Mesenchymal stem cell (in vitro differentiated cells and primary cell): ENCODE data around the gene HS3ST4.

Source experiments
- DNase-seq: peaks from one replicate; pipeline ENCODE4 v3.0.0-alpha.2; 2013
- H2AFZ ChIP-seq: one replicate; pipeline ENCODE4 v1.6.1; 2013; ENCODE audit warnings: low read depth, mild to moderate bottlenecking, control low read depth, inconsistent platforms, low read length, moderate library complexity
- H2AK5ac ChIP-seq: 2 replicates; pipeline ENCODE4 v1.6.1; 2013; ENCODE audit warnings: low read length, moderate library complexity, mild to moderate bottlenecking, inconsistent platforms; ENCODE audit not compliant: severe bottlenecking
- H2BK120ac ChIP-seq: one replicate; pipeline ENCODE4 v1.6.1; 2013; ENCODE audit warnings: low read depth, mild to moderate bottlenecking, inconsistent platforms, low read length, moderate library complexity
- H2BK12ac ChIP-seq, 2 experiments: one replicate each; pipeline ENCODE4 v1.6.1; 2013; ENCODE audit warnings: inconsistent platforms in 2 of 2, low read length in 2 of 2, mild to moderate bottlenecking in 2 of 2, moderate library complexity in 2 of 2, control low read depth in 1 of 2
- H2BK15ac ChIP-seq: one replicate; pipeline ENCODE4 v1.6.1; 2013; ENCODE audit warnings: mild to moderate bottlenecking, low read depth, inconsistent platforms; ENCODE audit not compliant: poor library complexity, severe bottlenecking
- H2BK5ac ChIP-seq: 2 replicates; pipeline ENCODE4 v1.6.1; 2013; ENCODE audit warnings: low read depth, mild to moderate bottlenecking, low read length, control low read depth, inconsistent platforms; ENCODE audit not compliant: poor library complexity, severe bottlenecking
- H3K14ac ChIP-seq, 2 experiments: one replicate each; pipeline ENCODE4 v1.6.1; 2013; ENCODE audit warnings: inconsistent platforms in 2 of 2, low read length in 2 of 2, control low read depth in 1 of 2, mild to moderate bottlenecking in 1 of 2, moderate library complexity in 1 of 2
- H3K18ac ChIP-seq, 2 experiments: one replicate each; pipeline ENCODE4 v1.6.1; 2013; ENCODE audit warnings: inconsistent platforms in 2 of 2, low read length in 2 of 2, control low read depth in 1 of 2, low read depth in 1 of 2, mild to moderate bottlenecking in 1 of 2
- H3K23ac ChIP-seq, 2 experiments: one replicate each; pipeline ENCODE4 v1.6.1; 2013; ENCODE audit warnings: inconsistent platforms in 2 of 2, low read length in 2 of 2, mild to moderate bottlenecking in 2 of 2, moderate library complexity in 2 of 2, control low read depth in 1 of 2
- H3K27ac ChIP-seq: 2 replicates; pipeline ENCODE4 v1.5.1; 2013; ENCODE audit warnings: mild to moderate bottlenecking, moderate library complexity, low read length, control low read depth, inconsistent platforms; ENCODE audit not compliant: poor library complexity, severe bottlenecking
- H3K27me3 ChIP-seq, 2 experiments: 2 replicates each; pipeline versions ENCODE4 v1.6.1 to v1.7.0; 2013; ENCODE audit warnings: low read length in 2 of 2, mild to moderate bottlenecking in 2 of 2, moderate library complexity in 2 of 2, control low read depth in 1 of 2, inconsistent platforms in 1 of 2; ENCODE audit not compliant: control insufficient read depth in 1 of 2, insufficient read depth in 1 of 2
- H3K36me3 ChIP-seq, 2 experiments: 2 replicates each; pipeline versions ENCODE4 v1.6.1 to v1.7.0; 2013; ENCODE audit warnings: low read length in 2 of 2, control low read depth in 1 of 2, inconsistent platforms in 1 of 2, low read depth in 1 of 2, mild to moderate bottlenecking in 1 of 2; ENCODE audit not compliant: insufficient read depth in 2 of 2, control insufficient read depth in 1 of 2
- H3K4ac ChIP-seq, 2 experiments: one replicate each; pipeline ENCODE4 v1.6.1; 2013; ENCODE audit warnings: inconsistent platforms in 2 of 2, low read length in 2 of 2, mild to moderate bottlenecking in 2 of 2, moderate library complexity in 2 of 2, control low read depth in 1 of 2, low read depth in 1 of 2
- H3K4me1 ChIP-seq: 2 replicates; pipeline ENCODE4 v1.6.1; 2013; ENCODE audit warnings: low read depth, low read length, control low read depth; ENCODE audit not compliant: control insufficient read depth, insufficient read depth
- H3K4me2 ChIP-seq: 2 replicates; pipeline ENCODE4 v1.6.1; 2013; ENCODE audit warnings: low read length, mild to moderate bottlenecking, inconsistent platforms; ENCODE audit not compliant: poor library complexity, severe bottlenecking
- H3K4me3 ChIP-seq, 2 experiments: 2 replicates each; pipeline versions ENCODE4 v1.5.1 to v1.7.0; 2013; ENCODE audit warnings: low read length in 2 of 2, mild to moderate bottlenecking in 2 of 2, control low read depth in 1 of 2, low read depth in 1 of 2; ENCODE audit not compliant: insufficient read depth in 1 of 2
- H3K79me1 ChIP-seq: replicated peaks from 2 replicates; pipeline ENCODE4 v1.6.1; 2013; ENCODE audit warnings: mild to moderate bottlenecking, control low read depth, low read length, inconsistent platforms; ENCODE audit not compliant: poor library complexity, severe bottlenecking
- H3K9ac ChIP-seq: 2 replicates; pipeline ENCODE4 v1.7.0; 2013; ENCODE audit warnings: mild to moderate bottlenecking, low read length, moderate library complexity
- H3K9me3 ChIP-seq: 2 replicates; pipeline ENCODE4 v1.7.0; 2013; ENCODE audit warnings: mild to moderate bottlenecking, low read length; ENCODE audit not compliant: control insufficient read depth
- H4K8ac ChIP-seq: one replicate; pipeline ENCODE4 v1.6.1; 2013; ENCODE audit warnings: inconsistent platforms, mild to moderate bottlenecking, low read length, moderate library complexity
- H4K91ac ChIP-seq: one replicate; pipeline ENCODE4 v1.6.1; 2013; ENCODE audit warnings: mild to moderate bottlenecking, low read length, inconsistent platforms
- WGBS: methylation state at CpG from one replicate; pipeline ENCODE4 v1.1.7; 2013; ENCODE audit warnings: mixed read lengths; 5-methylcytosine and 5-hydroxymethylcytosine counted together

Gene HS3ST4

GRCh38 chr16:26108836-26109505, 417.2 kb downstream of the HS3ST4 start:
- no peak for DNase-seq
- Histone ChIP-seq H2BK12ac (no peak overlapping the region), H3K4me2 (no peak overlapping the region), H3K79me1 (no peaks in the 10 kb centered on the region), H2BK5ac (no peak overlapping the region), H3K4me3 (no peak overlapping the region), H3K18ac (no peak overlapping the region), H4K91ac (no peak overlapping the region), H3K27ac (no peak overlapping the region), H4K8ac (no peak overlapping the region), H3K4me1 (no peaks in the 10 kb centered on the region), H3K23ac (no peak overlapping the region), H3K36me3 (no peaks in the 10 kb centered on the region), H2AK5ac (no peak overlapping the region), H3K14ac (no peak overlapping the region), H3K9ac (no peak overlapping the region), H3K4ac (no peak overlapping the region), H3K27me3 (no peaks in the 10 kb centered on the region), H2BK15ac (no peak overlapping the region), H2AFZ (no peak overlapping the region), H2BK120ac (no peak overlapping the region), H3K9me3 (no peaks in the 10 kb centered on the region)
- 88% methylated on average over 10 of the region's 13 CpGs for WGBS

GRCh38 chr16:26111900-26112299, 420.1 kb downstream of the HS3ST4 start:
- no peaks in the 10 kb centered on the region for H3K9me3 ChIP-seq
- H2BK12ac ChIP-seq = no peak overlapping the region
- WGBS = 97% methylated on average over 2 of the region's 5 CpGs

GRCh38 chr16:26118575-26118974, 426.8 kb downstream of the HS3ST4 start:
- Histone ChIP-seq H2AFZ (no peak overlapping the region), H3K4ac (no peak overlapping the region), H4K8ac (no peak overlapping the region), H3K23ac (no peak overlapping the region), H3K79me1 (no peaks in the 10 kb centered on the region), H3K4me1 (no peaks in the 10 kb centered on the region), H3K9ac (no peak overlapping the region), H2BK120ac (no peak overlapping the region), H2BK12ac (no peak overlapping the region), H2BK15ac (no peak overlapping the region), H3K18ac (no peak overlapping the region), H3K4me3 (no peak overlapping the region), H3K27ac (no peak overlapping the region), H2AK5ac (no peak overlapping the region), H3K14ac (no peak overlapping the region), H3K27me3 (no peaks in the 10 kb centered on the region), H3K4me2 (no peak overlapping the region), H3K36me3 (no peaks in the 10 kb centered on the region), H3K9me3 (no peaks in the 10 kb centered on the region), H2BK5ac (no peak overlapping the region), H4K91ac (no peak overlapping the region)
- no peak for DNase-seq
- WGBS = 39% methylated on average over 2 of the region's 3 CpGs

More at GRCh38 chr16:26111900-26112299, 420.1 kb downstream of the HS3ST4 start:
- Histone ChIP-seq H3K4ac (no peak overlapping the region), H3K4me1 (no peaks in the 10 kb centered on the region), H3K36me3 (no peaks in the 10 kb centered on the region), H3K4me2 (no peak overlapping the region), H4K8ac (no peak overlapping the region), H3K23ac (no peak overlapping the region), H2BK120ac (no peak overlapping the region), H3K27ac (no peak overlapping the region), H2BK15ac (no peak overlapping the region), H3K27me3 (no peaks in the 10 kb centered on the region), H2AFZ (no peak overlapping the region), H3K9ac (no peak overlapping the region), H3K79me1 (no peaks in the 10 kb centered on the region), H3K14ac (no peak overlapping the region), H2BK5ac (no peak overlapping the region), H3K4me3 (no peak overlapping the region), H3K18ac (no peak overlapping the region), H4K91ac (no peak overlapping the region), H2AK5ac (no peak overlapping the region)
- no peak for DNase-seq

- Histone ChIP-seq H3K23ac (no peak overlapping the region), H3K27ac (no peak overlapping the region), H2BK12ac (no peak overlapping the region), H3K4me1 (no peaks in the 10 kb centered on the region), H2AFZ (no peak overlapping the region), H3K9ac (no peak overlapping the region), H4K8ac (no peak overlapping the region), H3K36me3 (no peaks in the 10 kb centered on the region), H3K4me3 (no peak overlapping the region), H3K4me2 (no peak overlapping the region), H4K91ac (no peak overlapping the region), H3K27me3 (no peaks in the 10 kb centered on the region), H2BK15ac (no peak overlapping the region), H3K79me1 (no peaks in the 10 kb centered on the region), H3K9me3 (no peaks in the 10 kb centered on the region), H2BK120ac (no peak overlapping the region), H2BK5ac (no peak overlapping the region), H3K4ac (no peak overlapping the region), H3K14ac (no peak overlapping the region), H2AK5ac (no peak overlapping the region), H3K18ac (no peak overlapping the region)
- DNase-seq = no peak
- 100% methylated on average over 3 of the region's 3 CpGs for WGBS
These were observed 429.0 kb downstream of the HS3ST4 start for GRCh38 chr16:26120729-26121128.
